Ascending aorta (tissue), 2 donors: ENCODE measurements around the gene ARID5B. TPM values are rescaled to one million over a fixed set of nuclear protein-coding genes. Genes with fewer than 3 reads are reported as not detected.

Source experiments
- DNase-seq, 2 donors: peaks; one replicate each; pipeline ENCODE4 v3.0.0-alpha.2; 2019; ENCODE audit warnings: low spot score in 2 of 2
- H3K27ac ChIP-seq, 2 donors: fragments of 200-600 bp; sonication (generic); one replicate each; pipeline ENCODE4 v1.5.1; 2016 to 2017; ENCODE audit warnings: mild to moderate bottlenecking in 1 of 2
- H3K27me3 ChIP-seq: fragments of 200-600 bp; sonication (generic); one replicate; pipeline ENCODE4 v1.5.1; 2017
- H3K36me3 ChIP-seq, 2 donors: fragments of 200-600 bp; sonication (generic); one replicate each; pipeline ENCODE4 v1.5.1; 2016
- H3K4me1 ChIP-seq, 2 donors: fragments of 200-600 bp; sonication (generic); one replicate each; pipeline ENCODE4 v1.5.1; 2016 to 2017; ENCODE audit warnings: mild to moderate bottlenecking in 1 of 2
- H3K4me3 ChIP-seq, 2 donors: fragments of 200-600 bp; sonication (generic); one replicate each; pipeline ENCODE4 v1.5.1; 2016 to 2017; ENCODE audit warnings: mild to moderate bottlenecking in 1 of 2
- H3K9me3 ChIP-seq, 2 donors: fragments of 200-600 bp; sonication (generic); one replicate each; pipeline ENCODE4 v1.5.1; 2016
- CTCF ChIP-seq, 3 experiments: fragments of 200-600 bp in 2 of 3; fragments of 450-650 bp in 1 of 3; sonication (generic) in 2 of 3; IDR thresholded peaks; one replicate each; pipeline ENCODE4 v1.5.1; 2016 to 2019; ENCODE audit warnings: antibody characterized with exemption in 3 of 3, mild to moderate bottlenecking in 1 of 3, moderate library complexity in 1 of 3
- intact Hi-C: fragments of 100-400 bp; cut with DNase I; formaldehyde crosslinking; loops from one replicate; pipeline ENCODE4 v1.15.1; 2023
- total RNA-seq: library from RNA; depleted of rRNA; stranded (reverse); fragments of >200 nt; gene quantifications from one replicate; pipeline ENCODE4 v1.1.0, GENCODE V29; 2016

The ARID5B gene
- total RNA-seq, 1 donor from 2014 or later: 92.5 TPM

GRCh38 chr10:61942604-61943461 is 41.3 kb downstream of the ARID5B start:
- Histone ChIP-seq H3K9me3 (no peaks in the 10 kb centered on the region), H3K27ac (peak overlapping the region; percentile 79), H3K4me3 (peak overlapping the region; percentile 14 to 32), H3K36me3 (no peaks in the 10 kb centered on the region), H3K4me1 (peaks cover 6 to 53% of the 10 kb centered on the region in 2 donors), H3K27me3 (no peaks in the 10 kb centered on the region)
- no peak for DNase-seq
- no peak for TF ChIP-seq CTCF (IDR thresholded peaks at IDR 0.05)
- intact Hi-C loops: loop anchor here (5.0 kb wide), 1 partner anchor 94 kb away; no protein-coding TSS in a partner anchor

GRCh38 chr10:61943674-61944378 is 42.3 kb downstream of the ARID5B start:
- DNase-seq: no peak
- H3K4me1 ChIP-seq: peaks cover 6 to 49% of the 10 kb centered on the region in 2 donors
- intact Hi-C loops: loop anchor here (2.0 to 5.0 kb wide), 2 partner anchors 49 to 93 kb away; no protein-coding TSS in a partner anchor
- no peaks in the 10 kb centered on the region for H3K36me3 ChIP-seq
- no peaks in the 10 kb centered on the region for H3K9me3 ChIP-seq
- H3K27me3 ChIP-seq: no peaks in the 10 kb centered on the region
- H3K27ac ChIP-seq: peak overlapping the region; percentile 79
- H3K4me3 ChIP-seq: peak overlapping the region in 1 of 2 donors; percentile 32
- peak in 2 of 3 experiments; percentile 21 to 22 for TF ChIP-seq CTCF (IDR thresholded peaks at IDR 0.05)

- no peak for TF ChIP-seq CTCF (IDR thresholded peaks at IDR 0.05)
- DNase-seq: no peak
- no peaks in the 10 kb centered on the region for H3K9me3 ChIP-seq
- no peak overlapping the region for H3K4me3 ChIP-seq
- peaks cover 6 to 43% of the 10 kb centered on the region in 2 donors for H3K4me1 ChIP-seq
- H3K27me3 ChIP-seq: no peaks in the 10 kb centered on the region
- intact Hi-C loops: loop anchor here (2.0 to 5.0 kb wide), 2 partner anchors 48 to 93 kb away; no protein-coding TSS in a partner anchor
- H3K27ac ChIP-seq: peak overlapping the region; percentile 79
- H3K36me3 ChIP-seq: no peaks in the 10 kb centered on the region
Observed at GRCh38 chr10:61944410-61945147, 43.1 kb downstream of the ARID5B start.

GRCh38 chr10:61949687-61950086 is 48.2 kb downstream of the ARID5B start:
- DNase-seq: no peak
- Histone ChIP-seq H3K9me3 (no peaks in the 10 kb centered on the region), H3K27me3 (no peaks in the 10 kb centered on the region), H3K36me3 (no peaks in the 10 kb centered on the region), H3K27ac (no peak overlapping the region), H3K4me1 (peaks cover 0 to 8% of the 10 kb centered on the region in 2 donors), H3K4me3 (no peak overlapping the region)
- TF ChIP-seq CTCF (IDR thresholded peaks at IDR 0.05): no peak
- intact Hi-C loops: no loop called here

GRCh38 chr10:61950449-61951143 is 49.1 kb downstream of the ARID5B start:
- Histone ChIP-seq H3K9me3 (no peaks in the 10 kb centered on the region), H3K27ac (no peak overlapping the region), H3K4me3 (no peak overlapping the region), H3K36me3 (no peaks in the 10 kb centered on the region), H3K4me1 (peaks cover 0 to 3% of the 10 kb centered on the region in 2 donors), H3K27me3 (no peaks in the 10 kb centered on the region)
- no peak for DNase-seq
- intact Hi-C loops: no loop called here
- TF ChIP-seq CTCF (IDR thresholded peaks at IDR 0.05): no peak
